HepG2 (cell line): Measurements from ENCODE around the gene ZNF814. TPM values are rescaled to one million over a fixed set of nuclear protein-coding genes. Genes with fewer than 3 reads are reported as not detected.
A peak's percentile ranks its signal among the peaks of the same experiment; 100 is the strongest.

Experiments
- ATAC-seq: fragments of 200-7000 bp; cut with Tn5 transposase; 3 replicates; pipeline ENCODE4 v1.9.1; 2020; ENCODE audit warnings: mild to moderate bottlenecking, moderate library complexity
- BruUV-seq: library from RNA; stranded (reverse); fragments of 400-500 nt; replicated peaks from 2 replicates; lab custom pipeline; 2021; lab: Mats Ljungman, UMichigan
- CTCF ChIA-PET: fragments of 300-600 bp; formaldehyde crosslinking; extraction: SDS; loops from one replicate; lab custom pipeline; 2021; ENCODE audit warnings: low total read pairs, inconsistent platforms, low intra/inter-chr PET ratio; lab: Yijun Ruan, JAX
- POLR2A ChIA-PET: fragments of 350-600 bp; sonication (Branson Sonifier 250); formaldehyde crosslinking; loops from one replicate; lab custom pipeline; 2020; ENCODE audit warnings: antibody characterized with exemption, inconsistent platforms; lab: Yijun Ruan, JAX
- DNase-seq: peaks from one replicate; pipeline ENCODE4 v3.0.0-alpha.2; 2015; ENCODE audit warnings: low spot score
- FAIRE-seq: peaks from 3 replicates; lab custom pipeline; 2011; peaks lifted over from hg19 to GRCh38; lab: Jason Lieb, UNC
- H2AFZ ChIP-seq: one replicate; pipeline ENCODE4 v1.6.1; 2011; ENCODE audit warnings: low read length, inconsistent platforms
- H3K27ac ChIP-seq: fragments of 300-600 bp; 3 replicates; pipeline ENCODE4 v1.8.0; 2011; ENCODE audit warnings: mixed run types, mild to moderate bottlenecking, mixed read lengths, low read length, inconsistent platforms; ENCODE audit not compliant: insufficient read depth; ENCODE audit errors: extremely low read length
- H3K27me3 ChIP-seq, 2 experiments: fragments of 200-600 bp in 1 of 2; 2 replicates in 1 of 2; 3 replicates in 1 of 2; pipeline versions ENCODE4 v1.6.0 to v1.8.0; 2011; ENCODE audit warnings: low read length in 2 of 2, mild to moderate bottlenecking in 2 of 2, moderate library complexity in 2 of 2, inconsistent platforms in 1 of 2; ENCODE audit not compliant: insufficient read depth in 2 of 2, control insufficient read depth in 1 of 2
- H3K36me3 ChIP-seq, 2 experiments: fragments of 200-600 bp in 1 of 2; replicated peaks in 1 of 2; 2 replicates in 1 of 2; 3 replicates in 1 of 2; pipeline versions ENCODE4 v1.5.1 to v1.8.0; 2011; ENCODE audit warnings: low read length in 2 of 2, inconsistent platforms in 1 of 2; ENCODE audit not compliant: insufficient read depth in 2 of 2, control insufficient read depth in 1 of 2
- H3K4me1 ChIP-seq: 2 replicates; pipeline ENCODE4 v1.5.1; 2012; ENCODE audit warnings: low read length, inconsistent platforms; ENCODE audit not compliant: insufficient read depth
- H3K4me2 ChIP-seq: 2 replicates; pipeline ENCODE4 v1.6.0; 2011; ENCODE audit warnings: low read depth, low read length, inconsistent platforms
- H3K4me3 ChIP-seq, 3 experiments: fragments of 200-600 bp in 1 of 3; sonication (generic), shearing (Covaris generic) in 1 of 3; replicated peaks in 1 of 3; 2 replicates each; pipeline ENCODE4 v1.5.1; 2011 to 2016; ENCODE audit warnings: low read length in 3 of 3, inconsistent platforms in 2 of 3, low read depth in 2 of 3, mild to moderate bottlenecking in 2 of 3, control low read depth in 1 of 3, mixed read lengths in 1 of 3; ENCODE audit not compliant: insufficient read depth in 1 of 3
- H3K79me2 ChIP-seq: one replicate; pipeline ENCODE4 v1.6.1; 2011; ENCODE audit warnings: low read length, inconsistent platforms; ENCODE audit not compliant: insufficient read depth
- H3K9ac ChIP-seq: 2 replicates; pipeline ENCODE4 v1.6.0; 2011; ENCODE audit warnings: mild to moderate bottlenecking, low read depth, low read length, inconsistent platforms; ENCODE audit not compliant: insufficient read depth
- H3K9me3 ChIP-seq: 2 replicates; pipeline ENCODE4 v1.5.1; 2012; ENCODE audit warnings: mild to moderate bottlenecking, low read length
- H4K20me1 ChIP-seq: 2 replicates; pipeline ENCODE4 v1.6.0; 2011; ENCODE audit warnings: inconsistent platforms, mild to moderate bottlenecking, low read length, moderate library complexity; ENCODE audit not compliant: insufficient read depth
- ATF7-NPFF ChIP-seq: sonication (generic); formaldehyde crosslinking; IDR thresholded peaks from 2 replicates; pipeline ENCODE4 v1.8.1; 2023; ENCODE audit warnings: mild to moderate bottlenecking, low read depth, missing genetic modification reagents, moderate library complexity
- FLYWCH1 ChIP-seq: sonication (generic); formaldehyde crosslinking; IDR thresholded peaks from 2 replicates; pipeline ENCODE4 v1.8.1; 2023; ENCODE audit warnings: mild to moderate bottlenecking, missing genetic modification reagents
- FOXK2 ChIP-seq: fragments of 450-650 bp; IDR thresholded peaks from 2 replicates; pipeline ENCODE4 v1.6.1; 2016
- HMG20B ChIP-seq: conservative IDR thresholded peaks from 2 replicates; pipeline ENCODE4 v1.6.1; 2016; ENCODE audit warnings: missing genetic modification reagents, missing compliant biosample characterization
- HNF4A ChIP-seq: sonication (generic); formaldehyde crosslinking; IDR thresholded peaks from 2 replicates; pipeline ENCODE4 v1.4.0; 2020; ENCODE audit warnings: missing genetic modification reagents
- MAFF ChIP-seq: IDR thresholded peaks from 2 replicates; pipeline ENCODE4 v1.6.1; 2011; ENCODE audit warnings: low read depth, low read length, improper control_type of control experiment
- MATR3 ChIP-seq: sonication (generic); formaldehyde crosslinking; IDR thresholded peaks from 2 replicates; pipeline ENCODE4 v1.4.0; 2020; ENCODE audit warnings: missing genetic modification reagents
- NFRKB ChIP-seq: fragments of 450-650 bp; IDR thresholded peaks from 2 replicates; pipeline ENCODE4 v1.6.1; 2017
- RORA ChIP-seq: sonication (generic); formaldehyde crosslinking; IDR thresholded peaks from 2 replicates; pipeline ENCODE4 v1.5.0; 2020; ENCODE audit warnings: mild to moderate bottlenecking, missing genetic modification reagents, moderate library complexity
- SAFB2 ChIP-seq: sonication (generic); formaldehyde crosslinking; IDR thresholded peaks from 2 replicates; pipeline ENCODE4 v1.5.1; 2020; ENCODE audit warnings: missing genetic modification reagents, low read depth, mild to moderate bottlenecking, borderline replicate concordance
- SOX13 ChIP-seq, 3 experiments: fragments of 450-650 bp in 1 of 3; sonication (generic) in 1 of 3; formaldehyde crosslinking in 1 of 3; IDR thresholded peaks in 2 of 3; conservative IDR thresholded peaks in 1 of 3; 2 replicates each; pipeline versions ENCODE4 v1.5.0 to v1.6.1; 2016 to 2020; ENCODE audit warnings: antibody characterized with exemption in 1 of 3, mild to moderate bottlenecking in 1 of 3, missing compliant biosample characterization in 1 of 3, missing genetic modification reagents in 1 of 3, moderate library complexity in 1 of 3
- SP4 ChIP-seq: sonication (generic); formaldehyde crosslinking; IDR thresholded peaks from 2 replicates; pipeline ENCODE4 v1.8.1; 2023; ENCODE audit warnings: mild to moderate bottlenecking, missing genetic modification reagents
- TCF7 ChIP-seq: sonication (generic); IDR thresholded peaks from 2 replicates; pipeline ENCODE4 v1.6.1; 2016; ENCODE audit warnings: antibody characterized with exemption, low read depth
- TEAD2 ChIP-seq: sonication (generic); formaldehyde crosslinking; IDR thresholded peaks from 2 replicates; pipeline ENCODE4 v1.9.0; 2021; ENCODE audit warnings: missing genetic modification reagents
- THYN1 ChIP-seq: sonication (generic); formaldehyde crosslinking; IDR thresholded peaks from 2 replicates; pipeline ENCODE4 v1.8.1; 2023; ENCODE audit warnings: low read depth, mild to moderate bottlenecking, moderate library complexity, missing genetic modification reagents, borderline replicate concordance
- ZNF251 ChIP-seq: sonication (generic); formaldehyde crosslinking; IDR thresholded peaks from 2 replicates; pipeline ENCODE4 v1.9.0; 2021; ENCODE audit warnings: mild to moderate bottlenecking, missing genetic modification reagents
- ZNF530 ChIP-seq: sonication (generic); formaldehyde crosslinking; IDR thresholded peaks from 2 replicates; pipeline ENCODE4 v1.5.0; 2020; ENCODE audit warnings: low read depth, mild to moderate bottlenecking, missing genetic modification reagents
- ZNF572 ChIP-seq: sonication (generic); formaldehyde crosslinking; IDR thresholded peaks from 2 replicates; pipeline ENCODE4 v1.5.1; 2020; ENCODE audit warnings: mild to moderate bottlenecking, missing genetic modification reagents
- ZNF713 ChIP-seq: sonication (generic); formaldehyde crosslinking; IDR thresholded peaks from 2 replicates; pipeline ENCODE4 v1.4.0; 2020; ENCODE audit warnings: mild to moderate bottlenecking, missing genetic modification reagents
- WGBS: methylation state at CpG from one replicate; pipeline ENCODE4 v1.1.6; 2017; ENCODE audit warnings: low lambda C conversion rate; 5-methylcytosine and 5-hydroxymethylcytosine counted together
- in situ Hi-C: cut with HindIII; loops from 2 replicates; pipeline ENCODE4 v1.10.0; 2017; ENCODE audit warnings: low pct_unique_long_range_greater_than_20kb; ENCODE audit not compliant: extremely low pct_ligation_motif_present
- intact Hi-C: fragments of 100-400 bp; cut with micrococcal nuclease; formaldehyde crosslinking; loops from one replicate; pipeline ENCODE4 v1.10.0; 2022; ENCODE audit not compliant: unreplicated experiment
- polyA plus RNA-seq, 8 experiments: library from polyadenylated mRNA; depleted of rRNA in 3 of 8; stranded (reverse) in 7 of 8; unstranded in 1 of 8; fragments of >200 nt; fragmentation: Illumina TruSeq in 4 of 8; extraction: Trizol in 4 of 8; gene quantifications; 2 replicates each; pipeline versions ENCODE4 v1.2.1 to v1.2.3, GENCODE V29; 2011 to 2016; ENCODE audit warnings: low read depth in 4 of 8, missing spikeins in 1 of 8, mixed read lengths in 1 of 8; ENCODE audit not compliant: insufficient read depth in 1 of 8
- total RNA-seq, 5 experiments: library from RNA; depleted of rRNA; stranded (reverse); fragments of >200 nt; fragmentation: Illumina TruSeq; extraction: Trizol; gene quantifications; 2 replicates each; pipeline ENCODE4 v1.2.3, GENCODE V29; 2016; ENCODE audit warnings: low read depth in 1 of 5
- TF ChIP-seq, protein P1 (sequence below): sonication (generic); formaldehyde crosslinking; IDR thresholded peaks from 2 replicates; pipeline ENCODE4 v1.8.0; 2022; ENCODE audit warnings: missing genetic modification reagents, mild to moderate bottlenecking, moderate library complexity, borderline replicate concordance
- TF ChIP-seq, protein P2 (sequence below): sonication (generic); formaldehyde crosslinking; IDR thresholded peaks from 2 replicates; pipeline ENCODE4 v1.4.0; 2020; ENCODE audit warnings: mild to moderate bottlenecking, missing genetic modification reagents, borderline replicate concordance

The ZNF814 gene
- total and polyA plus RNA-seq, 2 of the 13 experiments (the other 11 are each of a cell fraction or from before 2014, with no cell fraction given) = 2.5 to 3.4 TPM

DNA sequence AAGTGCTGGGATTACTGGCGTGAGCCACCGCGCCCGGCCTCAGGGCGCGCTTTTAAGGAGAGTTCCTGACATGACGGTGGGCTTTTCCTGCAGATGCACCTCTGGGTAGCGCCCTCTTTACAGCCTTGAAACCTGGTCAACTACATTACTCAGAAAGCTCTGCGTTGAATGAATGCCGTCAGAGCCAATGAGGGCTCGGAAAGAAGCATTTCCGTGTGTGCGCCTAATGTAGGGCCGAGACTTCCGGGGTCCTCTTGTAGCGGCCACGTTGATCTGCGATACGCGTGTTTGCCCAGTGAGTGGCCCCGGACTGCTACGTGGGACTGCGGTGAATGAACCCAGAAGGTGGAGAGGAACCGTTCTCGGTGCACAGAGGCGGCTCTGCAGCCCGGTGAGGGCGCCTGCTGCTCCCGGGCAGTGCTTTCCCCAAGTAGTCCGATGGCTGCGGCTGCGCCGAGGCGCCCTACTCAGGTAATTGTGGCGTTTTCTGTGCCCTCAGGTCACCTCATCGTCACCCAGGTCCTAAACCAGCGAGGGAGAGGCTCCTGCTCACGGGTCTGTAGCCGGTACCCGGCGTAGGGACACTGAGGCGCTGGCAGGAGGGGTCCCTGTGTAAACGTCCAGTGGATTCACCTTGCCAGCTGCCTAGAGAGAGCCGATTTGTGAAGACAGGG is 69.2 kb downstream of the ZNF814 start:
- DNase-seq (peak; percentile 97), ATAC-seq (peak; percentile 86), FAIRE-seq (peak; percentile 79)
- in situ Hi-C loops = no loop called here
- H2AFZ ChIP-seq = no peak overlapping the region
- intact Hi-C loops = loop anchor here (2.0 to 10.0 kb wide), 2 partner anchors 73 to 335 kb away; partner anchors contain the start of genes ZNF329 and ZNF776
- POLR2A ChIA-PET = interaction anchor here (0.7 to 1.9 kb wide), 12 partner anchors 9 to 364 kb away, joined by 3 to 16 read pairs (median 5); partner anchors contain the start of genes ZNF274, ZNF417, ZNF551 and ZNF587
- peak overlapping the region; percentile 86 to 96 (median 88) for H3K4me3 ChIP-seq
- TSS peak; percentile 69 for BruUV-seq
- peak overlapping the region; percentile 90 for H3K27ac ChIP-seq
- H3K27me3 ChIP-seq = no peaks in the 10 kb centered on the region; a peak in 1 of 5 replicates
- peaks cover 0 to 6% of the 10 kb centered on the region in 2 experiments; a peak in 1 of 5 replicates for H3K36me3 ChIP-seq
- H3K79me2 ChIP-seq = peaks cover 47% of the 10 kb centered on the region
- WGBS = under 1% methylated on average over 19 of the region's 44 CpGs
- H3K9me3 ChIP-seq = no peaks in the 10 kb centered on the region
- H3K4me1 ChIP-seq = peaks cover 62% of the 10 kb centered on the region
- peak overlapping the region; percentile 98 for H3K9ac ChIP-seq
- H3K4me2 ChIP-seq = peak overlapping the region; percentile 97
- H4K20me1 ChIP-seq = peaks cover 12% of the 10 kb centered on the region; the same call in 1 of the 2 replicates
- CTCF ChIA-PET = no interaction called here
- TF ChIP-seq FOXK2 (0 out of 2 replicates have a peak, but pooled peaks have one; percentile 9), RORA (CRISPR knock-in tag) (no peak), TCF7 (no peak), ZNF251 (CRISPR knock-in tag) (no peak), ATF7-NPFF (no peak), SOX13 (IDR thresholded peaks at IDR 0.05) (no peak), SOX13 (CRISPR knock-in tag; conservative IDR thresholded peaks at IDR 0.05 in 1 of 2, IDR thresholded peaks at IDR 0.05 in 1 of 2) (0 out of 4 replicates have a peak, but pooled peaks of 1 of the 2 experiments have one; percentile 17), ZNF530 (CRISPR knock-in tag) (no peak), HNF4A (CRISPR knock-in tag) (peak; percentile 26; the same call in 1 of the 2 replicates), THYN1 (CRISPR knock-in tag) (no peak), HMG20B (CRISPR knock-in tag) (0 out of 2 replicates have a peak, but pooled peaks have one; percentile 30), MATR3 (no peak), MAFF (peak; percentile 1; the same call in 1 of the 2 replicates), SP4 (peak; percentile 38; the same call in 1 of the 2 replicates), FLYWCH1 (CRISPR knock-in tag) (no peak), TEAD2 (CRISPR knock-in tag) (no peak), SAFB2 (no peak), NFRKB (no peak), ZNF572 (CRISPR knock-in tag) (0 out of 2 replicates have a peak, but pooled peaks have one; percentile 15), ZNF713 (CRISPR knock-in tag) (no peak)
- TF ChIP-seq, protein P1, sequence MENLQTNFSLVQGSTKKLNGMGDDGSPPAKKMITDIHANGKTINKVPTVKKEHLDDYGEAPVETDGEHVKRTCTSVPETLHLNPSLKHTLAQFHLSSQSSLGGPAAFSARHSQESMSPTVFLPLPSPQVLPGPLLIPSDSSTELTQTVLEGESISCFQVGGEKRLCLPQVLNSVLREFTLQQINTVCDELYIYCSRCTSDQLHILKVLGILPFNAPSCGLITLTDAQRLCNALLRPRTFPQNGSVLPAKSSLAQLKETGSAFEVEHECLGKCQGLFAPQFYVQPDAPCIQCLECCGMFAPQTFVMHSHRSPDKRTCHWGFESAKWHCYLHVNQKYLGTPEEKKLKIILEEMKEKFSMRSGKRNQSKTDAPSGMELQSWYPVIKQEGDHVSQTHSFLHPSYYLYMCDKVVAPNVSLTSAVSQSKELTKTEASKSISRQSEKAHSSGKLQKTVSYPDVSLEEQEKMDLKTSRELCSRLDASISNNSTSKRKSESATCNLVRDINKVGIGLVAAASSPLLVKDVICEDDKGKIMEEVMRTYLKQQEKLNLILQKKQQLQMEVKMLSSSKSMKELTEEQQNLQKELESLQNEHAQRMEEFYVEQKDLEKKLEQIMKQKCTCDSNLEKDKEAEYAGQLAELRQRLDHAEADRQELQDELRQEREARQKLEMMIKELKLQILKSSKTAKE (CRISPR knock-in tag) = no peak
- TF ChIP-seq, protein P2, sequence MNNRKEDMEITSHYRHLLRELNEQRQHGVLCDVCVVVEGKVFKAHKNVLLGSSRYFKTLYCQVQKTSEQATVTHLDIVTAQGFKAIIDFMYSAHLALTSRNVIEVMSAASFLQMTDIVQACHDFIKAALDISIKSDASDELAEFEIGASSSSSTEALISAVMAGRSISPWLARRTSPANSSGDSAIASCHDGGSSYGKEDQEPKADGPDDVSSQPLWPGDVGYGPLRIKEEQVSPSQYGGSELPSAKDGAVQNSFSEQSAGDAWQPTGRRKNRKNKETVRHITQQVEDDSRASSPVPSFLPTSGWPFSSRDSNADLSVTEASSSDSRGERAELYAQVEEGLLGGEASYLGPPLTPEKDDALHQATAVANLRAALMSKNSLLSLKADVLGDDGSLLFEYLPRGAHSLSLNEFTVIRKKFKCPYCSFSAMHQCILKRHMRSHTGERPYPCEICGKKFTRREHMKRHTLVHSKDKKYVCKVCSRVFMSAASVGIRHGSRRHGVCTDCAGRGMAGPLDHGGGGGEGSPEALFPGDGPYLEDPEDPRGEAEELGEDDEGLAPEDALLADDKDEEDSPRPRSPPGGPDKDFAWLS (CRISPR knock-in tag) = no peak
